HuH-7 (cell line): ENCODE results near the gene WASF2.
"Not testable (repeated sequence)": the region's sequence is repeated elsewhere in the genome, so short reads cannot be mapped to it uniquely, and the experiment has no call there.

ENCODE experiments used
- DNase-seq: peaks from one replicate; pipeline ENCODE4 v3.0.0; 2011; ENCODE audit warnings: low spot score

Gene WASF2, protein sequence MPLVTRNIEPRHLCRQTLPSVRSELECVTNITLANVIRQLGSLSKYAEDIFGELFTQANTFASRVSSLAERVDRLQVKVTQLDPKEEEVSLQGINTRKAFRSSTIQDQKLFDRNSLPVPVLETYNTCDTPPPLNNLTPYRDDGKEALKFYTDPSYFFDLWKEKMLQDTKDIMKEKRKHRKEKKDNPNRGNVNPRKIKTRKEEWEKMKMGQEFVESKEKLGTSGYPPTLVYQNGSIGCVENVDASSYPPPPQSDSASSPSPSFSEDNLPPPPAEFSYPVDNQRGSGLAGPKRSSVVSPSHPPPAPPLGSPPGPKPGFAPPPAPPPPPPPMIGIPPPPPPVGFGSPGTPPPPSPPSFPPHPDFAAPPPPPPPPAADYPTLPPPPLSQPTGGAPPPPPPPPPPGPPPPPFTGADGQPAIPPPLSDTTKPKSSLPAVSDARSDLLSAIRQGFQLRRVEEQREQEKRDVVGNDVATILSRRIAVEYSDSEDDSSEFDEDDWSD

DNA sequence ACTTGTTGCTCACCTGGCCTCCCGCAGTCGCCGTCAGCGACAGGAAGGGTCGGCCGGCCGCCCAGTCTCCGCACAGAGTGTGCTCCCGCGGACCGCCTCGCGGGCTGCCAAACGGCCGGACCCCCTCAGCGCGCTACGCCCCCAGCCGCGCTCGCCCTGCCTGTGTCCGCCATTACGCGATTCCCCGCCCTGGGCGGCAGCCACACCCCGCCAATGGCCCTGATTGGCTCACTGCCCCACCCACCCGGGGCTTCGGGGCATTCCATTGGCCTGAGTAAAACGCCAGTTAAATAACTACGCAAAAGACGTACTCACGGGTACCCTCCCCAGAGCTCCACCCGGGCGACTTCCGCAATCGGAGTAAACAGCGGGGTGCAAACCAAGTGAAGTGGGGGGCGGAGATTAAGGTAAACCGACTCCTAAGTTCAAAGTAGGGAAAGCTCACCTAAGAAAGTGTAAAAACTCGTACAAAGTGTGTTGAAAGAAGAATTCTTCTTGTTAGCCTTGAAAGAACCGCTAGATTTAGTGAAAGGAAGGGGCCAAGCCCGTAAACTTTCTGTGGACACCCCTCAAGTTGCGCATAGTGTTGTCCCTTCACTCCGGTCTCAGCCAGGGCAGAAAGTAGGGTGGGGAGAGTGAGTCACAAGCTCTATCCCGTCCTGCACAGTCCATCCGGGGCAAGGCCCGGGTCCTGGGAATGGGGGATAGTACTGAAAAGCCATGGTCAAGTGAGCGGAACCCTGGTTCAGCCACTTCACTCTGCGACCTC, at the start of gene WASF2:
Gene WASF2, minus strand, starts transcription at position 195 of the 769 bp plus-strand sequence. CDS start 61,277 bp downstream, outside the sequence.
- peak; percentile 88 for DNase-seq

DNA sequence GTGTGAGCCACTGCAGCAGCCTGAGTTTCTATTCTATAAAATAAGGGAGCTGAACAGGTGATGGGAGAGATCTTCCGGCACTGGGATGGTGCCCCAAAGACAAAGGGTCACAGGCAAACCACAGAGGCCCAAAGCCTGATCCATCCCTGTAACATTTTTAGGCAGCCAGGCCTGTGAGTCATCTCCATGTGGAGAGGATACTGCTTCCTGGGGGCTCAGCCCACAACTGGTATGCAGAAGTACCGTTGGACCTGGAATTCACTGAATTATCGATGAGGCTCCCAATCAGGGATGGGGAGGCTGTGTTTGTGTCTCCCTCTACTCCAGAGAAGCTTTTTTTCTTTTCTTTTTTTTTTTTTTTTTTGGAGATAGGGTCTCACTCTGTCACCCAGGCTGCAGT, 48.8 kb upstream of the WASF2 start:
- DNase-seq = no peak

DNA sequence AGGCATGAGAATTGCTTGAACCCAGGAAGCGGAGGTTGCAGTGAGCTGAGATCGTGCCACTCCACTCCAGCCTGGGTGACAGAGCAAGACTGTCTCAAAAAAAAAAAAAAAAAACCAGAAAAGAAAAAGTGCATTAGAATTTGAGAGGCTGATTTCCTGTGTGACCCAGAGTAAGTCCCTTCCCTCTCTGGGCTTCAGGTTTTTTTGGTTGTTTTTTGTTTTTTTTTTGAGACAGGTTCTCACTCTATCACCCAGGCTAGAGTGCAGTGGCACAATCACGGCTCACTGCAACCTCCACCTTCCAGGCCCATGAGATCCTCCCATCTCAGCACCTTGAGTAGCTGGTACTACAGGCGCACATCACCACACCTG, 48.3 kb upstream of the WASF2 start:
- not testable (repeated sequence) for DNase-seq

DNA sequence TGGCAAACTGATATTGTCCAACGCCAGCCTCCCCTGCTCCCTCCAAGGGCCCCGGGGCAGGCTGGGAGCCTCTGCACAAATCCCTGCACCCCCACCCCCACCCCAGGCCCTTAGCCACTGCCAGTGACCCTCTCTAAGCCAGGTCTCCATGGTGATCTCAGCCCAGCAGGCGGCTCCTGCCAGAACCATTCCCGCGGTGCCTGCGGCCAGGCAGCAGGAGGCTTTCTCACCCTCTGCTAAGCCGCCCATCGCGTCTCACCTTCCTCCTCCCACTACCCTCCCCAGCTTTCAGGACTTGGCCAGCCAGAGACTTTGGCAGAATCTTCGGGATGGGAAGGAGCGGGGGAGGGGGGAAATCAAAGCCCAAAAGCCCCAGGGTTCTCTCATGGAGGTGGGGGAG, 46.8 kb upstream of the WASF2 start:
- no peak for DNase-seq

DNA sequence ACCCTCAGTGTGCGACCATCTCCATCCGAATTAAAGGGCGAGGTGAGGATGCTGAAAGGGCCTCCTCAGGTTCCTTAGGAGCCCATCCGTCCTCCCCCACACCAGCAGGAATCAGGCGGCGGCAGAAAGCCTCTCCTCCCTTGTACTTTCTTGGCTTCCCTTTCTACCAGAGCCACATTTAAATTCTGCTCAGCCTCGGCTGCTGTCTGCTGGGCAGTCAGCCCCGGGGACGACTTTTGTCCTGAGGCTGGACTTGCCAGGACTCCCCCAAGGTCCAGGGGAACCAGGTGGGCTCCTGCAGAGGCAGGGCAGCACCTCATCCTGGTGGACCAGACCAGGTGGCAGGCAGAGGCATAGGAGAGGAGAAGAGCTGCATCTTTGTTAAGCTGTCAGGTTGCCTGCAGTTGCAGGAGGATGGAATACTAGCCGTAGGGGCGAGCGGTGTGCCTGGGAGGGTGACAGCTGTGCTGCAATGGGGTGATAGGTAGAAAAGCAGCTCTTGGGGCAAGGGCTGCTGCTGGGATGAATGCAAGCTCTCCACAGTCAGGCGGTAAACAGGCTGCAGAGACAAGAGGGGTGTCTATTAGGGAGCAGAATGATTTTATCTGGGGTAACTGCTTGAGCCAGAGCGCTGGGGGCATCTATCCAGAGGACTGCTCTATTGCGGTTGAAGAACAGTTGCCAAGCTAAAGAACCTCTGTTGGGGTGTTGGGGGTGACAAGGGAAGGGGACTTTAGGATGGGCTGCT, 46.2 kb upstream of the WASF2 start:
- no peak for DNase-seq

DNA sequence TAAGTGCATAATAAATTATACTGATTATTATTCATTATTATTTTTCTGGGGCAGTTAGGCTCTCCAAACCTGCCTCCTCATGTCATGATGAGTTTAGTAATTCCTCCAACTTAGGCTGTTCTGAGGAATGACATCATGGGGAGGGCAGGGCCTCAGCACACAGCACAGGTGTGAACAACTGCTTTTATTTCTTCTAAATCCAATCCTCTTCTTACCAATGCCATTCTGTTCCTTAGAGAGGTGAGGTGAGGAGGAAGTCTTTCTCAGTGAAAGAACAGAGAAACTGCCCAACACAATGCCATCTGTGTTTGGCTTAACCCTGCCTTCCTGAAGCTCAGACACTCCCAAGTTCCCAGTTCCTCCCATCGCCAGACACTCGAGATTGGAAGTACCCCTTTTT, 45.4 kb upstream of the WASF2 start:
- DNase-seq = no peak

DNA sequence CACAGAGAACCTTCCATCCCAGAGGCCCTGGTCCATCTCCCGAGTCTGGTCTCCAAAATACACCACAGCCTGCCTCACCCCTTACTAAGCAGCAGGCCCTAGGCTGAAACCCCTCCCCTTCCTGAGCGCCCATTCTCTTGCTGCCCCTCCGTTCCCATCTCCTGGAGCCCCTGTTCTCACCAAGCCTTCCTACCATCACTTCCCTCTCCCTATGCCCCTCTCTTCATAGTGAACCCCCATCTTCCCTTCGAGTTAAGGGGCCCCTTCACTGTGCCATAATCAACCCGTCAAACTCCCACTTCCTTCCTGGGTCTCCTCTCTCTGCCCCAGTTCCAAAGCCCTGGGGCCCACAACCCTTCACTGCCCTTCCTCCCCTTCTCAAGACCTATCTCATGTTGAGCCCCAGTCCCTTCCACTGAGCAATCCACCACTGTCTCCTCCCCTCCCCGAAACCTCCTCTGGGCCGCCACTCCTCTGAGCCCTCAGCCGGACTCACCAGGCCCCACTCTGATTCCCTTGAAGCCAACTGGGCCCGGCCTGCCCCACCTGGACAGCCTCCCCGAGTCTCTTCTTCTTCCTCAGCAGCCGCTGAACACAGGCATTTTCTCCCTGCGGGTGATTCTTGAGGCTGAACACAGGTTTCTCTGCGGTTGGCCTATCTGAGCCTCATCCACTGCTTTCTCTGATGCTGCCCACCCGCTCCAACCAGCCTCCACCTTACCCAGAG, 42.2 kb upstream of the WASF2 start:
- DNase-seq = no peak

DNA sequence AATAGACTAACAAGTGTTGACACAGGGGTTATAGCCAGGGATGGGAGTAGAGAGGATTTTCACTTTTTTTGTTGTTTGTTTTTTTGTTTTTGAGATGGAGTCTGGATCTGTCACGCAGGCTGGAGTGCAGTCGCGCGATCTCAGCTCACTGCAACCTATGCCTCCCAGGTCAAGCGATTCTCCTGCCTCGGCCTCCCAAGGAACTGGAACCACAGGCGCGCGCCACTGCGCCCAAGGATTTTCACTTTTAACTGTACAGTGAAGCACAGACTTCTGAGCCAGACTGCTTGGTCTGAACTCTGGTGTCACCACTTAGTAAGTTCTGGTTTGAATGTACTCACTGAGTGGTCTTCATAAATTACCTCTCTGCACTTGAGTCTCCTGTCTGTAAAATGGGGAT, 40.2 kb upstream of the WASF2 start:
- DNase-seq = no peak

DNA sequence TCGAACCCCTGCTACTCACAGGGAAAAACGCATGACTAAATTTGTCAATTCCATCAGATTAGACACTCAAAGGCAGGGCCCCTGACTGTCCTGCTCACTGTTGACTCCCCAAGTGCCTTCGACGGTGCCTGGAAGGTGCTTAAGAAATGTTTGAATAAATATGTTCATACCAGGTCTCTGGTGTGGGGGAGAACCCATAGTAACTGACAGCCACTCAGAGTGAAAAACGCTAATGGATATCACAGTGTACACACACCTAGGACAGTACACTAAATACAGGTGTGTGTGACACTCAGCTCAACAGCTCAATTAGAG, 39.7 kb upstream of the WASF2 start:
- DNase-seq = no peak

DNA sequence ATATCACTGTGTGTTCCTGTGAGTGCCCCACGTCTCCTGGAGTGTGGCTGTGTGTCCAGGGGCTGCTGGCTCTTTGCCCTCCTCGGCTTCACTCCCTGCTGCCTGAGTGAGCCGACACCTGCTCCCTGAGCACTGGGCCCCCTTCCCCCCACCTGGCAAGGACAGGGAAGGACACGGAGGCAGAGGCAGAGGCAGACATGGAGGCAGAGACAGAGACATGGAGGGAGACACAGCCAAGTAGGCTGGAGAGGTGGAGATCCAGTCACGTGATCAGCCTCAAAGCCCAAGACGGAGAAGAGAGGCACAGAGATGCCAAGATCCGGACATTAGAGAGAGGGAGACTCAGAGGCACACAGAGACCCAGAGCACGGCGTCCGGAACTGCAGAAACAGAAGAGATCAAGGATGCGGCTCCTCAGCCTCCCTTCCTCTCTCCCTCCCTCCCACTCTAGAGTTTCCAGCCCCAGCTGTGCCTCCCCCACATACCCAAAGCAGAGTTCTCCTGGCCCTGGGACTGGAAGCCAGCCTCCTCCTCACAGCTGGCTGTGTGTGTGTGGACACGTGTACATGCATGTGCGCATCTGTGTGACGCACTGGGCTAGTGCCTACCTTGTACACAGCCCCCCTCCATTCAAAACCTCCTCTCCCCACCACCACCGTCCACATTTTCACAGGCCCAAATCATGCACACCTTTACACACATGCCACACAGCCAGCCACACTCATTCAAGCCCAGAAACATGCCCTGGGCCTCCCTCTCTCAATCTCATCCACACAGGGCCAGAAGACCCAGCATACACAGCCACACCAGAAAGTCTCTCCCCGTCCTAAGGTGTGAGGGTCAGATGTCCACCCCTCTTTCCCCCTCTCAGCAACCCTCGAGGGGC, 39.1 kb upstream of the WASF2 start:
- DNase-seq = no peak

DNA sequence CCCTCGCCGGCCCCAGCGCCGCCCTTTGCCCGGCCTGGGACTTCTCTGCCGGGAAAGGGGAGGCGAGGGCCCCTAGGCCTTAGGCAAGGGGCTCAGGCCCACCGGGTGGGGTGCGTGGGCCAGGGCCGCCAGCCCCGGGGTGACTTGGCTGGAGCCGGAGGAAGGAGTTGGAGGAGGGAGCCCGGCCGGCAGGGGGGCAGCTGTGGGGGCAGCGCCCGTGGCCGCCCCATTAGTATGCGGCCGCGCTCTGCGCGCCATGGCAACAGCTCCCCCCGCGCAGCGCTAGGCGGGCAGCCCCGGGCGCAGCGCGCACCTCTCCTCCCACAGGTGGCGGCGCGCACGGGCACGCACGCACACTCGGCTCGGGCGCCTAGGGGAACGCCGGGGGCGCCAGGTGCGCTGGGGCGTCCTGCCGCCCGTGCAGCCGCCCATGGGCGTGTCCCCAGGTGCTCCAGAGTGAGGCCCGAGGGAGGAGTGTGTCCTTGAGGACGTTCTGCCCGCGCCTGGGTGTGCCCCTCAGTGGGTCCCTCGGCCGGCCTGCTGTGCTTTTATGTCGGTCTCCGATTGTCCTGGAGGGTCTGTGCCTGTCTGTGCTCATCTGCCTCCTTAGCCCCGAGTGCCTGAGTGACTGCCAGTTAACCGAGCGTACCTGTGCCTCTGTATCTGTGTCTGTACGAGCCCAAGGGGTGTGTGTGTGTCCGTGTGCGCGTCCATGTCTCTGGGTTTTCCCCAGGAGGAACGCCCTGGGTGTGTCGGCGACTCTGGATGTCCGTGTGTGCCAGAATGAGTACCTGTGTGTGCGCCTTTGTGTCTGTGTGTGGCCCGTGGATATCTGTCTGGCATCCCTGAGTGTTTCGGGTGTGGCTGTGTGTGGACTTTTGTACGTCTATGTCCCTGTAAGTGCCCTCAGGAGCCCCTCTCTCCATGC, 38.2 kb upstream of the WASF2 start:
- peak; percentile 44 for DNase-seq

DNA sequence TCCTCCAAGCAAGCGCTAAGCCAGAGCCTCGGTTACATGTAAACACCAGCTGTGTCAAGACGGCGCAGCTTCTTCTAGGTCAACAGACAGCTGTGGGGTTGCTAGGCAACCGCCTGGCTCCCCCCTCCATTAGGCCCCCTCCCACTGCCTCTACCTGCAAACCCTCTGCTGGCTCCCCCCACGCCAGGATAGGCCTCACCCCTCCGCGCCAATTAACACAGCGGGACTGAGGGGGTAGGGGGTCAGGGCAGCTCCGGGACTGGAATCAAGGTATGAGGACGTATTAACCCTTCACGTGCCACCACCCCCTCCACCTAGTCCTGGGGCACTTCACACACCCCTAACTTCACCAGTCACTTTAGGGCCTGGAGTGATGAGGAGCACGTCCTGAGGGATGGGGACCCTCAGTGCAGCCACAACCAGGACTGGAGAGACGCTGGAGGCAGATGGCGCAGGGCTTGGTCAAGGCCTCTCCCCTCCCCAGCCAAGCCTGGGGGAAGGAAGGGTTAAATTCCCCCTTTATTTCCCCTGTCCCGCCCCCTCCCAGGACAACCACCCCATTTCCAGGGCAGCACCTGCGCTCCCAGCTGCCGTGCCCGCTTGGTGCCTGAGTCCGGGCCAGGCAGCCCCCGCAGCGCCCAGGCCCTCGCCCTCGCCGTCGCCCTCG, 37.4 kb upstream of the WASF2 start:
- DNase-seq = peak; percentile 41

DNA sequence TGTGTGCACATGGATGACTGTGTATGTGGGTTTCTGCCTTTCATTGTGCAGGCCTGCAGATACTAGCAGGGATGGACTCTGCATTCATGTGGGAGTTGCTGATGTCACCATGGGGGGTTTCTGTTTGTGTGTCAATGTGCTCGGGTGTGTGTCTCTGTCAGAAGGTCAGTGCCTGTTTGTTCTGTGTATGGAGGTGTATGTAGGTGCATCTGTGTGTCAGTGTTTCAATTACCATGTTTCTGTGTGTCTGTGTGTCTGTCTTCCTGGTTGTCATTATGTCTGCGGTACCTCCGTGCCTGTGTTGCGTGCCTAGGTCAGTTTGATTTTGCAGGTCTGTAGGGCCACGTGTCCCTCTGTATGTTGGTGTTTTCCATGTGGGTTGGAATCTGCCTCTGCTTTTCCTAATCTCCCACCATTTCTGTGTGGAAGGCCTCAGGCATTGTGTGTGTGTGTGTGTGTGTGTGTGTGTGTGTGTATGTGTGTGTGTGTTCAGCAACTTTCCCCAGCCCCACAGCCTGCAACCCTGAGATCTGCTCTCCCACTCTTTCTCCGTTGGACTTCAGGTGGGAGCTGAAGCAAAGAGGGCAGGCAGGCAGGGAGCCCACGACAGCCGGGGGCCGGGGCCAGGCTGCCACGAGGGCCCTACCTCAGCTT, 36.7 kb upstream of the WASF2 start:
- DNase-seq = no peak

DNA sequence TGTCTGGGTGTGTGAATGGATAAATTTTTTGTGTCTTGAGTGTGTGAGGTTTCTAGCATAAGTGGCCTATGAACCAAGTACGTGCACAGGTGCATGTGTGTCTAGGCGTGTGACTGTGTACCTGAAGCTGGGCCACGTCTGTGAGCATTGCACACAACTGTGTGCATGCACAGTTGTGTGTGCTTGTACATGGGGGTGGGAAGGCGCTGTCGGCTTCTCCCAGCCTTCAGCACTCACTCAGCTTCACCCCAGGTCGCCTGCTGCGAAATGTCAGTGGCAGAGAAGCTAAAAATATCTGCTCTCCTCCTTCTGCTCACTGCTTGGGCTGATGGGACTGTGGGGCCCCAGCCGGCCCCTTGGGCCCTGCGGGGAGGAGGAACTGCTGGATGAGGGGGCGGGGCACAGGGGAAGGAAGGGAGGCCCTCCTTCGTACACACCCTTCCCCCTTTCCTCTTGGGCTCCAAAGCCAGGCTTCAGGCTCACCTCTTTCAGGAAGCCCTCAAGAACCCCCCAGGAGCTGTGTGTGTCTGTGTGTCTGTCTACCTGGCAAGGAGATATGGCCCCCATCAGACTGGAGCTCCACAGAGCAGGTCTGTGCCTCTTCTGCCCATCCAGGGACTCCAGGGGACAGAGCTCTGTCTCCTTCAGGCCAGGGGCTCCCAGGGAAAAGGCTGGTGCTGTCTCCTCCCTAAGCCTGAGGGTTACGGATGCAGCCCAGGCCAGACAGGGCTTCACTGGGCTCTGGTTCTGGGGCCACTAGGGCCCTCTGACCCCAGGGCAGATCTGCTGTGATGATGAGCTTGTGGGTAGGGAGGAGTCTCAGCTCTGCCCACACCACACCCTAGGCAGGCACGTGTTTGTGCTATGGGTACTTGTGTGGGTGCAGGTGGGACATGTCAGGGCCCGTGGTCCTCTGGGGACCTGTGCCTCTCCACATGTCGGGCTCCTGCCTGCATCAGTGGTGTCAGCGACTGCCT, 35.6 kb upstream of the WASF2 start:
- no peak for DNase-seq

DNA sequence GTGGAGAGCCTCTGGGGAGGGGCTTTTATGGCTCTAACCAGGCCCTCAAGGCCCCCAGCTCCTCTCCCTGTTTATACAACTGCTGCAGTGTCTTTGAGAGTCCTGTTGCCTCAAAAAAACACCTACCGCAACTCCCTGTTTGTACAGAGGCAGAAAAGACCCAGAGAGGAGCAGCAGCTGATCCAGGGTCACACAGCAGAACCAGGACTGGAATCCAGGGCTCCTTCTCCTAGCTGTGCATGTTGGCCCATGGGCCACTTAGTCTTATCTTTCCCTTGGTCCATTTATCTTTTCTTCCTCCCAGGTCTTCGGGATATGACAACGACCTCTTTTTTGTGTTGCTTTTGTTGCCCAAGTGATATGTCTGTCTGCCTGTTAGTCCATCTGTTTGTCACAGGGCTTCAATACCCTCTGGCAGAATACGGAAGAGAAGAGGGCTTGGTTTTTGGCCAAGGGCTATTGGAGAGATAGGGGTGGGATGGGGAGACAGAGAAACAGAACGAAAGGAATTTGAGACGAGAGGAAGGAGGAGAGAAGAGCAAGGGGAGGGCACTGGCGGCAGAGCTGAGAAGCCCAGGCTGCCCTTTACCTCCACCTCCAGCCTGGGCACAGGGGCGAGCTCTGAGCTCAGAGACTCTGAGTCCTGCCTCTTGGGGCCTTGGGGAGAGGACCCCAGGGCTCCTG, 33.5 kb upstream of the WASF2 start:
- no peak for DNase-seq

DNA sequence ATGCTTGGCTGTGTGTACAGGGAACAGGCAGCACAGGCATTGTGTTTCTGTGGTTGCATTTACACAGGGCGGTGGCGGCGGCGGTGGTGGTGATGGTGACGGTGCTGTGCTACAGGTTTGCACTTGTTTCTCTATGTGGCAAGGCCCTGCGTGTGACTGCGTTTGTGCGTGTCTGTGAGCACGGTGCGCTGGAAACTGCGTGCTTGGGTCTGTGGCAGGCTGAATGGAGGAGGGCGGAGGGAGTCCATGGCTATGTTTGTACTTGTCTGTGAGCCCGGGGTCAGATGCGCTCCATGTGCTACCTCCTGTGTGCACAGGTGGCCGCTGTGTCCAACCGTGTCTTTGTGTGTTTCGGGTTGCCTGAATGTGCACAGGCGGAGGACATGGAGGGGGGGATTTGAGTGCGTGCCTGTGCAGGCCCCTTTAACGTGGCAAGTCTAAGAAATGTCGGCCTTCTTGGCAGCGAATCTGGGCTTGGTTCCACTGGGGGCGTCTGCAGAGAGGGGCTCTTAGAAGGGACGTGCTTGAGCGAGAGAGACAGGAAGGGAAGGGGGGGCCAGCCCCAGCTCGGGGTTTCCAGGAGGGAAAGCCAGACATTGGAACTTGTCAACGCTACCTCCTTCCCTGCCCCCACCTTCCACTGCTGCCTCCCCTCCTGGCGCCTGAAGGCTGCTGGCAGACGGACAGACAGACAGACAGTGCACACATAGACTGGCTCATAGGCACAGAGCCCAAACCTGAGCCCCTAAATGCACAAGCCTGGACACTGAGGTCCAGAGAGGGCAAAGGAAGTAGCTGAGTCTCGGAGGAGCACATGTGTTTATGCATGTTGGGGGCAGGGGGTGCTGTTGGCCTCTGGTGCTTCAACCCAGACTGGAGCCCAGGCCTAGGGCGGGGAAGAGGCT, 32.7 kb upstream of the WASF2 start:
- DNase-seq = peak; percentile 47
